Myocyte (in vitro differentiated cells): ENCODE results near the gene LAMP2. TPM values are rescaled to one million over a fixed set of nuclear protein-coding genes. Genes with fewer than 3 reads are reported as not detected.
A peak's percentile ranks its signal among the peaks of the same experiment; 100 is the strongest.

ENCODE experiments used
- DNase-seq: peaks from one replicate; pipeline ENCODE4 v3.0.0-alpha.2; 2012; ENCODE audit warnings: low read depth
- total RNA-seq: library from RNA; depleted of rRNA; stranded (reverse); fragments of >200 nt; gene quantifications from 2 replicates; pipeline ENCODE4 v1.2.3, GENCODE V29; 2014

Gene LAMP2
- total RNA-seq, 1 donor from 2014 or later = 143 TPM

DNA sequence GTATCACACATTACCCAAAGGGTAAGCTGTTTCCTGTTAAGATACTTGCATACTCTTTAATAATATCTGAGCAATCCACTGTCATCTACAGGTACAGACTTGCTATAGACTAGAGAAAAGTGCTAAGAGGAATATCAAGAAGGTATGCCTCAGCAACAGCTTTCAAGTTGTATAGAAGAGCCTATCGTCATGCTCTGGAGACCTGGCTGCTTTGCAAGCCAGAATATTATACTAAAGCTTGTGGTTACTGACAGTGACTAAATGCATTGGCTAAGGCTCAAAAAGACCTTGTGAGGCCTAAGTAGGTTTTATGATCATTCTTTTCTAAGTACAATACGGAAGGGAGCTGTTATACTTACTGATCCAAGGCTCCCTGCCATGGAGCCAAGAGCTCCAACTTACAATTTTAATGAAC is 11.3 kb downstream of the LAMP2 start:
- DNase-seq = peak; percentile 56

DNA sequence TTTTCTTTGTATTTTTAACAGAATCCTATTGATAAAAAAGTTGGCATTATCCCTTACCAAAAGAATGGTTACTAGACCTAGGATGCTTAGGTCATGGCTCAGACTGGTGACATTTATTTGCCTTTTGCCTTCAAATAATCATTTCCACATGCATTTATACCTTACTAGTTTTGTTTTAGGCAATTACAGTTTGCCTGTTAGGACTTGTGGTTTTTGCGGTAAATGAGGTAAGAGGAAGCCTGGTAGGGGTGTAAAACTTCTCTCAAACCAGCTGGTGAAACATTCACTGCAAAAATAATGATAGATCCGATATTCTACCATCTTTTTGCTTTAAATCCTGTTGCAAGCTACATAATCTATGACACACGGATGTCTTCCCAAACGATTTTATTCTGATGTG is 12.1 kb downstream of the LAMP2 start:
- peak; percentile 22 for DNase-seq

DNA sequence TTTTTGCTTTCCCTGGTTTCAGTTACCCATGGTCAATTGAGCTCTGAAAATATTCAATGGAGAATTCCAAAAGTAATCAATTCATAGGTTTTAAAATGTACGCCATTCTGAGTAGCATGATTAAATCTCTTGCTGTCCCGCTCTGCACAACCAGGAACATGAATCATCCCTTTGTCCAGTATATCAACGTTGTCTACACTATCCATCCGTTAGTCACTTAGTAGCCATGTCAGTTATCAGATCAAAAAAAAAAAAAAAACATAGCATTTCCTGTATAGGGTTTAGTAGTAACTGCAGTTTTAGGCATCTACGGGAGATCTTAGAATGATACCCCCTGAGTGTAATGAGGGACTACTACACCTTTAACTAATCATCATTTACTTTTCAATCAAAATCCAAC is 15.1 kb downstream of the LAMP2 start:
- DNase-seq = no peak

DNA sequence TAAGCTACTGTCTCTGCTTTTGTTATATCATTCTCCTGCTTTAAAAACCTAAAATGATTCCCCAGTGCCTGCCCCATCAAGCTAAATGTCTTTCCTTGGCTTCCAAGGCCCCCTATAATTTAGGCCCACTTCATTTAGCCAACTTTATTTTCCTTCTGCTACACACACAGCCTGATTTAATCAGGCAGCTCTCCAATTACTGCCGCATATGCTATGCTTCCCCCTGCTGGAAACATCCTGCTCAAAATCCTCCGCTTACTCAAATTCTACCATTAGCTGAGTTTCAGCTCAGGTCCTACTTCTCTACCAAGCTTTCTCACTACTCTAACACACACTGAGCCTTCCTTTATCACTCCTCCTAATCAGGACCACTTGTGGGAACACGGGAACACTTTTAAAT is 17.0 kb downstream of the LAMP2 start:
- DNase-seq = no peak

DNA sequence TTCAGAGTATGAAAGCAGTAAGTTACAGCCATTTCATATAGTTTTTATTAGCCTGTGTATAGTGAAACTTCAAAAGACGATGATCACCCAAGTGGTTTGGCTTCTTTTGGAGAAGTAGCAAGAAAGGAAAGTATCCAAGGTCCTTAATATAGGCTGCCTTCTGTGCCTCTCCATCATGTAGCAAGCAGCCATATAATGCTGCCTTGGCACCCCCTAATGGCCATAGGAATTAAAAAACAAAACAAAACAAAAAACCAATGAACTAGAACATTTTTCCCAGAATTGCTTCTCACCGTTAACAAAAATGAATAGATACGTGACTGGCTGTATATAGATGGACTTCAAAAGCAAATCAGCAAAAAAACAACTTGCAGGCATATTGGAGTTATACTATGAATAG is 18.9 kb downstream of the LAMP2 start:
- peak; percentile 31 for DNase-seq

DNA sequence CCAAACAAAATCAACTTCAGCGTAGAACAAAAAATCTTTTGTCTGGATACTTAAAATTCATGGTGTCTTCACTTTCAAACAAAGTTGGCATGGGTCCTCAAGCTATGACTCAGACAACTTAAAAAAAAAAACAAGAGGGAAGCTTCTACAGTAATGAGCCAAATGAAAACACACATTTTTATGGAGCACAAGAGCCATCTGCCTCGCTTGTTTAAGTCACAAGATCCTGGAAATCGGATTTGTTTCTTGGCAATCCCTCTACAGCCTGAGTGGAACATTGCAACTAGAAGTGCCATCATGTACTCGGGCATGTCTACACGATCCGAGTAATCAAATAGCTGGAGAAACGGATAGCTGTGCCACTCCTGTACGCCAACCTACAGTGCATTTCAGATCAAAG is 22.6 kb downstream of the LAMP2 start:
- DNase-seq = peak; percentile 68

DNA sequence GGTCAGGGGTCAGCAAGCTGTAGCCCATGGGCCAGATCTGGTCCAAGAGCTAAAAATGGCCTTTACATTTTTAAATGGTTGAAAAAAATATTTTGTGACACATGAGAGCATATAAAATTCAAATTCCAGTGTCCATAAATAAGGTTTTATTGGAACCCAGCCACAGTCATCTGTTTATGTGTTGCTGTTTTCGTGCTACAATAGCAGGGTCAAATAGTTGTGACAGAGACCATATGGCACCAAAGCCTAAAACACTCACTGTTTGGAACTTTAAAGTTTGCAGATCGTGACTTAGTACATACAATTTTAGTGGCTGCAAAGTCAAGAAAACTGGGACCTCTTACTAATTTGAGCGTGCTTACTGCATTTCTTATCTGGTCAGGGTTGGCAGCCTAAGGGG is 29.2 kb downstream of the LAMP2 start:
- no peak for DNase-seq

DNA sequence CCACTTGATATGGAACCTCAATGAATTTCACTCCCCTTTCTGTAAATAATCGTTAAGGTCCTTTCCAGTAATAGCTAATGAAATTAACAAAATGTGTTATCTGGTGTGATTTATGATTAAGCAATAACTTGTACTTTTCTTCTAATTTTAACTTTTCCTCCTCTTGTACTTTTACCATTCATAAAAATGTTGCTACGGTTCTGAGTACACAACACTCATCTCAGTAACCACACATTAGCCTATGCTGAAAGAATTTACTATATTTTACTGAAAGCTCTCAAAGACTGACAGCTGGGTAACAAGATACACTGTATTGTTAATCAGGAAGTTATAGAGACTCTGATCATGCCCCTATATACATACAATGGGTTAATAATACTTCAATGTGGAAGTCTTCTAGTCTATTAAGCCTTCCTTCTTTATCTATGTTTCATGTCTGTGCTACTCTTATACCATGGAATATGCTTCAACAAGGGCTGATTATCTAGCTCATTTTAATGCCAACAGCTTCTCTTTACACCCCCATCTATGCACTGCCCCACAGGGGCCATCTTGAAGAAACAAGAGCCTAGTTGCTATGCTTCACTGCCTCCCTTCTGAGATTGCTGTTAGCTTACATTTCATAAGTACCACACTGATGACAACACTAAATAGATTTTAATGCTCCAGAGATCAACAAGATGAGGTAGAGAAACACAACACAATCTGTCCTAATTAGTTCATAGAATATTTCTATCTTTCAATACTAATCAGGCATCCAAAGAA is 39.1 kb downstream of the LAMP2 start:
- no peak for DNase-seq

DNA sequence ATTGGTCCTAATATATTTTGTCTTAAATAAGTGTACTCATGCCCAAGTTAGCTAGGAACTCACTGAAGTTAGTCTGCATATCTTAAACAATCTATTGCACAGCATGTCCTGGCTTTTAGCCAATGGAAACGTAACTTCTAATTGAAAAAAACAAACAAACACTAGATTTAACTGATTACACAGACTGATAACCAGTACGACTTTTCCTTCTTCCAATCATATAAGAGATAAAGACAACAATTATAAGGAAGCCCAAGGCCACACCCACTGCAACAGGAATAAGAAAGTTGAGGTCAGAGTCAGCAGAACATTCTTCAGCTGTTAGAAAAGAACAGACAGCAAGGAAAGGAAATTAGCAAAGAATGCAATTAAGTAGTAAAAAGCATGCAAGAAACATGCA is 40.8 kb downstream of the LAMP2 start:
- no peak for DNase-seq

DNA sequence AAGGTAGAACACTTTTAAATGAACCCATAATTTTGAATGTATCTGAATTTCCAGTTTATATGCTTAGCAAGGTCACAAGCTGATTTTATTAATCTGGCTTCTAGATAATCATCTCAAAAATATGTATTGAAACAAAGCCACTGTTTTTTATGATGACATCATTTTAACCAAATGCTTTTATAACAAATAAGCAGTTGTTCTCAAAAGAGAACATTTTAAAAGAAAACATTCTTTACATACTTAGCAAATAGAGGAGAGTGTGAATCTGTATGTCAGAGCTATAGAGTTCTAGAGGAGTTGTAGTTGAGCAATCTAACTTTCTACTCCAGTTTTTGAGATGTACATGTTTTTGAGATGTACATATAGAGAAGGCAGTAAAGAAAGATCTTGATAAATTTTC is 42.5 kb downstream of the LAMP2 start:
- DNase-seq = no peak

DNA sequence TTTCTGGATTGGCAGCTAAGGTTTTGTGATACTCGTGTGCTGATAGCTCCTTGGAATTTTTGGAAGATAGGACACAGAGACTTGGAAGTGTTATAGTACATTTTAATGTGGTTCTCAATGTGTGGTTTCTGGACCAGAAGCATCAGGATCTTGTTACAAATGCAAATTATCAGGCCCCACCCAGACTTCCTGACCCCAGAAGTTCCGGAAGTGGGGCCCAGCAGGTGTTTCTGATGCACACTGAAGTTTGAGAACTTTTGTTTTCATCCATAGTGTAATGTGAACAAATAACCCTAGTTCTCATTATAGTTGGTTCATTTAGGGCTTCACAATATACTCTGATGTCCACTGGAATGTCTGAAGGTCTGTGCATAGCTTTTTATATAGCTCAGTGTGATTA is 49.6 kb downstream of the LAMP2 start:
- DNase-seq = no peak

DNA sequence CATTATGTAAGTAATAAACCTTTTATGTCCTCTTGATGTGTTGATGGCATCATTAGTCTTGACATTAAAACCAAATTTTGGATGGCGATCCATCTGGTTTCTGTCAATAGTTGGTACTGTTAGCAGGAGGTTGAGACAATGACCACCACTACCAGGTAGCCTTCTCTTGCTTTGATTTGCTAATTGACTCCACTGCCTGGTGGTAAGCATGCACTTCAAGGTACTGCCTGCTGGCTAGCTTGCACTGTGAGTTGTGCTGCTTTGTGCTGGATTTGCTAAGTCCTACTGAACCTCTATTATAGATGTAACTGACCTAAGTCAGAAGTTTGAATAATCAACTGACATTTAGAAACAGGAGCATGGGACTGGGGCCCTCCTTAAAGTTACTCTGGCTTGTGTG is 60.9 kb downstream of the LAMP2 start:
- DNase-seq = no peak

DNA sequence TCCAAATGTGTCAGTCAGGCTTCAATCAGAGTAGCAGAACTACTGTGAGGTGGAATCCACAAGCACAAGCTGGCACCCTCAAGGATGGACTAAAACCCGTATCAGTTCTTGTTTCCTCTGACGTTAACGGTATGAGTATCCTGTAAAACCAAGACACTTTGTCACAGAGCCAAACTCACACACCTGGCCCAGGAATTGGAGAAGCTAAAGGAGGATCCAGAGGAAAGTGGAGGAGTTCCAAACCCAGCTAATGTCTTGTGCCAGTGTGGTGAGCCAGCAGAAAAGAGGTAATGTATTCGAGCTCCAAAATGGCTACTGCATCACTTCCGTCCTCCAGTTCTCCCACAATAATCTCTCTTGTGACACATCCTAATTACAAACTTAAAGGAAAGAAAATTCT is 62.5 kb downstream of the LAMP2 start:
- DNase-seq = no peak

DNA sequence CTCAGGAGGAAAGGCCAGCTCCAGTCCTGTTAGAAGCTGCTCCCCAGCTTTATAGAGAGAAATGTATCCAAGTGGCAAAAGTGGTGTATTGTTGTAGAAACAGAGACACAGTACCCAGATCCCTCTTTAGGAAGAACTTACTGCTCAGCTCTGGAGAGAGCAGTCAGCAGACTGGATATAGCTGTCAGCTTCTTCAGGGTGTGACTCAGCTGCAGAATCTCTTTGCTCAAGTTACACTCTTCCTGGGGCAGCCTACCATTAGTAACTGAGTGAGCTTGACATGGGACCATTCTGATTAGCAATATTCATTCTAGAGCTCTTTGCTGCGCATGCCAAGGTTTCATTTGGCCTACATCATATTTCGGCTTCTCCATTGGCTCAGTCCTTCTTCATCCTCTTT is 66.7 kb downstream of the LAMP2 start:
- DNase-seq = peak; percentile 8

DNA sequence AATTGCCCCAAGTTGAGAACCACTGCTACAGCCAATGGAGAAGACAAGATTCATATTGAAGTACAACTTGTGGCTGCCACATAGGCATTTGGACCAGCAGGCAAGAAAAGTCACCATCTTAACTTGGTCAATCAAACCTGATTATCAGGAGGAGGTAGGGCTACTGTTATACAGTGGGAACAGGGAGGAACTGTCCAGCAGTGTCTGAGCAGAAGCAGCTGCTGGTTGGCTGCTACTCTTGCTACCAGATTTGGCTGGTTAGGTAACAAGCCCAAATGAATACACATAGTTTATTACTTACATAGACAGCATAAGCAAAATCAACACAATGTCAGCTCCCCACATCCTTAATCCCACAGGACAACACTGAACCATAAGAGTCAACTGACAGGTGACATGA is 67.8 kb downstream of the LAMP2 start:
- peak; percentile 5 for DNase-seq

DNA sequence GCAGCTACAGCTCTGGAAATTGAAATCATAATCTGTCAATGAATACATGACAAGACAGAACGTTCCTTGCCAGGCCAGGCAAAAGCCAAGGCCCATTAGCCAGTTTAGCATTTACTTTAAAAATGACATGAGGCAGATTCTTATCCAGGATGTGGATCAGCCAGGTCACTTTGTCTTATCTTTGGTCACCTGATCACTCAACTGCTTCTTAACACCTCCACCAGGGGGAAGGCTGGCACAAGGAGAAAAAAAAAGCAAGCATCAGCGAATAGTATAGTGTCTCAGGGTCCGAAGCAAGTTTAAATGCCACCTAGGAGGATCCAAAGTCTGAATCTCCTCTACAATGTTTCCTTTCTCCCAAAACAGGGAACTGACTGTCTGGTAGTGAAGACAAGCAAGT is 88.4 kb downstream of the LAMP2 start:
- no peak for DNase-seq

DNA sequence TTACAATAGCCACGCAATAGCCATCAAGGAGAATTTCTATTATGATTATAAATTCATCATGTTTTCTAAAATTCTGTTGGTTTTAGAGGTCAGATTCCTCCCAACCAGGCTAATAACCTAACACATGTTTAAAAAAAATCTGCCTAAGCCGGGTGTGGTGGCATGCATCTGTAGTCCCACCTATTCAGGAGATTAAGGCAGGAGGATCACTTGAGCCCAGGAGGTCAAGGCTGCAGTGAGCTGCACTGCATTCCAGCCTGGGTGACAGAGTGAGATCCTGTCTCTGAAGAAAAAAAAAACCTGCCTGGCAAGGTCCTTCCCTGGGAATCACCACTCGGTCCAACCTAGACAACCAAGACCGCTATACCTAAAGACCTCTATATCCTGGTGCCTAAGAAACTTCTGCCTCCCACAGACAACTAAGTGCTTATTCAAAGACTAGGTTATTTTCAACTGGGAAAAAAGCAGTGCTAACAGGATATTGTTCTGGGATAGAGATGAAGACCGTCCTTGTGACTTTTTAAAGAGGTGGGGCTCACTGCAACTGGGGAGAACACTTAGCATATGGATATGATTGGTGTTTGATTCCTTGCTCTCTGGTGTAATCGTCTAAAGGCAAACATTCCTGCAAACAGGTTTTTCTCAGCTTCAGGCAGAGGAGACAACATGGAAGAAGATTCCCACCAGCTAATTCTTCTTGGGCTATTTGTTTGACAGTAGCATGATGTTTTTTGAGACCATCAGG is 89.0 kb downstream of the LAMP2 start:
- no peak for DNase-seq

DNA sequence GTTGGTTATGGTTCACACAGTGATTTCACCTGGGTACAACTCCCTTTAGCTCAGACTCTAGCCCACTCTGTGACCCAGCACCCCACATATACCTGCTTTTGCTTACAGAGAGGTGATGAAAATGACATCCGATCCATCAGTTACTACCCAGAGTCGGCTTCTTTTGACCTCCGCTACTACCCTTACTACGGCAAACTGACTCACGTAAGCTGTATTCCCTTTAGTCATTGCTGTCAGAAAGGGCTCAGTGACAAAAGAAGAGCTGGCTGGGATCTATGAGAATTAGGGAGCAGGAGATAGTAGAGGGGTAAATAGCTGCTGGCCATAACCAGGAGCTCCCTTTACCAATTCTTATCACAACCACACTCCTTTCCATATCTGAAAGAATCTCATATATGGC is 90.5 kb downstream of the LAMP2 start:
- no peak for DNase-seq

Other genes starting within 250 kb of the LAMP2 start
- 17.9 and 20.0 TPM in 2 replicates for gene ZBTB33, start 218.5 kb downstream of the LAMP2 start, total RNA-seq
- 0.05 TPM in 1 of 2 replicates, not detected in the other for gene TMEM255A, start 157.8 kb downstream of the LAMP2 start, total RNA-seq
- gene ATP1B4, start 107.2 kb downstream of the LAMP2 start, total RNA-seq = 2.5 and 58.0 TPM in 2 replicates
- gene CUL4B, start 91.7 kb upstream of the LAMP2 start, total RNA-seq = 24.4 and 26.1 TPM in 2 replicates
- 37.3 and 43.5 TPM in 2 replicates for gene MCTS1, start 134.8 kb upstream of the LAMP2 start, total RNA-seq
- 18.0 and 20.1 TPM in 2 replicates for gene C1GALT1C1, start 160.8 kb upstream of the LAMP2 start, total RNA-seq